Fibroblast of lung (primary cell): ENCODE results near the gene KRTAP5-1. TPM values are rescaled to one million over a fixed set of nuclear protein-coding genes. Genes with fewer than 3 reads are reported as not detected.

Experiments used
- DNase-seq, 2 donors: peaks; one replicate each; pipeline versions ENCODE4 v3.0.0 to v3.0.0-alpha.2; 2010; ENCODE audit warnings: low read depth in 2 of 2
- H2AFZ ChIP-seq: 2 replicates; pipeline ENCODE4 v1.5.1; 2012; ENCODE audit warnings: low read length, control low read depth, inconsistent platforms
- H3K27ac ChIP-seq: 2 replicates; pipeline ENCODE4 v1.5.1; 2011; ENCODE audit warnings: low read length, control low read depth; ENCODE audit not compliant: insufficient read depth
- H3K27me3 ChIP-seq: 2 replicates; pipeline ENCODE4 v1.5.1; 2011; ENCODE audit warnings: mild to moderate bottlenecking, low read length; ENCODE audit not compliant: control insufficient read depth, insufficient read depth
- H3K36me3 ChIP-seq: 2 replicates; pipeline ENCODE4 v1.5.1; 2011; ENCODE audit warnings: low read length; ENCODE audit not compliant: control insufficient read depth, insufficient read depth
- H3K4me1 ChIP-seq: 2 replicates; pipeline ENCODE4 v1.5.1; 2011; ENCODE audit warnings: low read length; ENCODE audit not compliant: control insufficient read depth, insufficient read depth; ENCODE audit errors: extremely low read depth
- H3K4me2 ChIP-seq: 2 replicates; pipeline ENCODE4 v1.5.1; 2011; ENCODE audit warnings: low read length, control low read depth; ENCODE audit not compliant: insufficient read depth; ENCODE audit errors: extremely low read depth
- H3K4me3 ChIP-seq, 4 experiments: fragments of 200-600 bp in 1 of 4; sonication (generic) in 1 of 4; replicated peaks in 1 of 4; 2 replicates each; pipeline ENCODE4 v1.5.1; 2011 to 2016; ENCODE audit warnings: low read length in 4 of 4, low read depth in 3 of 4, mild to moderate bottlenecking in 3 of 4, control low read depth in 2 of 4, inconsistent platforms in 1 of 4, mixed read lengths in 1 of 4; ENCODE audit not compliant: insufficient read depth in 1 of 4; ENCODE audit errors: control extremely low read depth in 1 of 4
- H3K79me2 ChIP-seq: 2 replicates; pipeline ENCODE4 v1.5.1; 2012; ENCODE audit warnings: mild to moderate bottlenecking, low read length, inconsistent platforms; ENCODE audit not compliant: control insufficient read depth, insufficient read depth
- H3K9ac ChIP-seq: 2 replicates; pipeline ENCODE4 v1.5.1; 2011; ENCODE audit warnings: mild to moderate bottlenecking, low read length, control low read depth; ENCODE audit not compliant: insufficient read depth
- H3K9me3 ChIP-seq: 2 replicates; pipeline ENCODE4 v1.5.1; 2012; ENCODE audit warnings: low read depth, low read length; ENCODE audit not compliant: control insufficient read depth, insufficient read depth
- H4K20me1 ChIP-seq: 2 replicates; pipeline ENCODE4 v1.5.1; 2011; ENCODE audit warnings: low read length; ENCODE audit not compliant: control insufficient read depth, insufficient read depth; ENCODE audit errors: extremely low read depth
- CTCF ChIP-seq, 2 donors: IDR thresholded peaks in 1 of 2; conservative IDR thresholded peaks in 1 of 2; 1 replicate in 1 of 2; 2 replicates in 1 of 2; pipeline ENCODE4 v1.5.1; 2011 to 2012; ENCODE audit warnings: low read length in 2 of 2, control low read depth in 1 of 2, inconsistent platforms in 1 of 2, low read depth in 1 of 2, mild to moderate bottlenecking in 1 of 2
- EZH2 ChIP-seq: IDR thresholded peaks from 2 replicates; pipeline ENCODE4 v1.5.1; 2012; ENCODE audit warnings: low read length, control low read depth, mild to moderate bottlenecking; ENCODE audit errors: missing control alignments
- polyA plus RNA-seq, 2 donors: library from polyadenylated mRNA; depleted of rRNA in 1 of 2; stranded (reverse) in 1 of 2; unstranded in 1 of 2; fragments of >200 nt; gene quantifications; 2 replicates each; pipeline ENCODE4 v1.2.1, GENCODE V29; 2011 to 2012; ENCODE audit warnings: missing spikeins in 1 of 2
- total RNA-seq: library from RNA; depleted of rRNA; stranded (reverse); fragments of >200 nt; gene quantifications from 2 replicates; pipeline ENCODE4 v1.2.1, GENCODE V29; 2014

The KRTAP5-1 gene
- total and polyA plus RNA-seq, 2 donors (not counting 1 experiment from before 2014, with no cell fraction given) = not detected

DNA sequence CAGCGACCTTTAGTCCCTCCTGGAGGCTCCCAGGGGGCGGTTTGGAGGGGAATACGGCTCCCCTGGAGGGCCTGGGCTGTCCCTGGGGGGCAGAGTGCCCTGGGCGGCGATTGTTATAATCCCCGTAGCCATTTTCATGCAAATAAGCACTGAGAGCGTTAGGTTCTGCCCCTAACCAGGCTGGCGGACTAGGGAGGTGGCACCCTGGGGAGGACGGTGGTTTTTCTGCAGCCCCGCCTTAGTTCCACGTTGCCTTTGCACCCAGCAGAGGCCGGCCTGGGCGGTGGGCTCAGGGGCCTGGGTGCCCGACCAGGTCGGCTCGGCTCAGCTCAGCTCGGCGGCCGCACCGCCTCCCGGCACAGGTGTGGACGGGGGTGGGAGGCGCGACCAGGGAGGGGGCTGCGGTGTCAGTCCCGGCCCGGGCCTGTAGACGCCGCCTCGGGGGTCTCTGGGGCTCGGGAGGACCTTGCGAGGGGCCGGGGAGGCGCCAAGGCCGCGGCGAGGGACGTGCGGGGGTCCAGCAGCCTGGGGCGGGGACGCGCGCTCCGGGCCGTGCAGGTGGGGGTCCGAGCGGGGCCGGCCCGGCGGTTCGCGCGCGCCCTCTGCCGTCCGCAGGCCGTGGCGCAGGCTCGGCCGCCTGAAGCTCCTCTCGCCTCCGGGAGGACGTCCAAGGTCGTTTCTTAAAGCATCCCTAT is 10.7 kb downstream of the KRTAP5-1 start:
- peaks cover 28% of the 10 kb centered on the region for H3K27me3 ChIP-seq
- DNase-seq = peak; percentile 16 to 49
- no peaks in the 10 kb centered on the region for H3K4me1 ChIP-seq
- no peaks in the 10 kb centered on the region for H3K79me2 ChIP-seq
- H3K4me2 ChIP-seq = peak overlapping the region; percentile 27
- H2AFZ ChIP-seq = no peak overlapping the region
- TF ChIP-seq CTCF (conservative IDR thresholded peaks at IDR 0.05 in 1 of 2, IDR thresholded peaks at IDR 0.05 in 1 of 2; ENCODE audit: low read depth in 1 of 2, low read length in 2 of 2) (peak; percentile 52 to 54), EZH2 (no peak)
- no peaks in the 10 kb centered on the region for H3K36me3 ChIP-seq
- H3K9ac ChIP-seq = no peak overlapping the region
- H4K20me1 ChIP-seq = no peaks in the 10 kb centered on the region
- peak overlapping the region in 1 of 4 experiments; percentile 25 for H3K4me3 ChIP-seq
- no peaks in the 10 kb centered on the region for H3K9me3 ChIP-seq
- H3K27ac ChIP-seq = no peak overlapping the region

DNA sequence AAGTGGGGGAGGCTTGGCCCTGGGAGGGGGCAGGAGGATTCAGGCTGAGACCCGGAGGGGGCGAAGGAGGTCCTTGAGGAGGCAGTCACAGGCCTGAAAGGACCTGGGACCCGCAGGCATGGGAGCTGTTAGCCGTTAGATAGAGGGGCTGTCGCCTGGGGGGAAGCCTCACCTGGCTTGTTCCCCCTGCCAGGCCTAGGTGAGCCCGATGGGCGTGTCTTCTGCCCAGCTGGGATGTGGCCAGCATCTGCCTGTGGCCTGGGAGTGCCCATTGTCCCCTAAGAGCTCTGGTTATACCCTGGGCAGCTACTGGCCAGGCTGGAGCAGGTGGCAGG is 11.2 kb downstream of the KRTAP5-1 start:
- no peak for DNase-seq
- Histone ChIP-seq H3K27me3 (peaks cover 28% of the 10 kb centered on the region), H2AFZ (no peak overlapping the region), H3K79me2 (no peaks in the 10 kb centered on the region), H3K4me3 (no peak overlapping the region), H3K27ac (no peak overlapping the region), H3K4me1 (no peaks in the 10 kb centered on the region), H4K20me1 (no peaks in the 10 kb centered on the region), H3K4me2 (no peak overlapping the region), H3K9me3 (no peaks in the 10 kb centered on the region), H3K36me3 (no peaks in the 10 kb centered on the region), H3K9ac (no peak overlapping the region)
- TF ChIP-seq CTCF (conservative IDR thresholded peaks at IDR 0.05 in 1 of 2, IDR thresholded peaks at IDR 0.05 in 1 of 2; ENCODE audit: low read depth in 1 of 2, low read length in 2 of 2) (no peak), EZH2 (no peak)

GRCh38 chr11:1573077-1573902 is 11.8 kb downstream of the KRTAP5-1 start:
- Histone ChIP-seq H2AFZ (no peak overlapping the region), H3K79me2 (no peaks in the 10 kb centered on the region), H3K27me3 (peaks cover 28% of the 10 kb centered on the region), H3K4me1 (no peaks in the 10 kb centered on the region), H4K20me1 (no peaks in the 10 kb centered on the region), H3K9ac (no peak overlapping the region), H3K27ac (no peak overlapping the region), H3K4me3 (no peak overlapping the region), H3K9me3 (no peaks in the 10 kb centered on the region), H3K36me3 (no peaks in the 10 kb centered on the region), H3K4me2 (no peak overlapping the region)
- TF ChIP-seq EZH2 = peak; percentile 95
- TF ChIP-seq CTCF (conservative IDR thresholded peaks at IDR 0.05 in 1 of 2, IDR thresholded peaks at IDR 0.05 in 1 of 2; ENCODE audit: low read depth in 1 of 2, low read length in 2 of 2) = no peak
- DNase-seq = no peak
